ENCODE data around the gene TMPRSS6.

TMPRSS6 gene

GRCh38 chr22:37098976-37099591, 10.4 kb downstream of the TMPRSS6 start:
- Histone ChIP-seq H3K9me3 (no peaks in the 10 kb centered on the region), H3K36me3 (replicated peaks) (no peaks in the 10 kb centered on the region), H3K27me3 (ENCODE audit: low read depth) (peaks cover 46% of the 10 kb centered on the region), H3K4me3 (no peak overlapping the region), H3K4me1 (no peaks in the 10 kb centered on the region)
- DNase-seq (ENCODE audit: low spot score in 2 of 2) = no peak
- in situ Hi-C loops (cut with MboI; ENCODE audit: low sequenced_read_pairs) = no loop called here

GRCh38 chr22:37097346-37097745, 12.2 kb downstream of the TMPRSS6 start:
- in situ Hi-C loops (cut with MboI; ENCODE audit: low sequenced_read_pairs) = no loop called here
- Histone ChIP-seq H3K36me3 (replicated peaks) (no peaks in the 10 kb centered on the region), H3K4me3 (no peak overlapping the region), H3K4me1 (no peaks in the 10 kb centered on the region), H3K27me3 (ENCODE audit: low read depth) (peaks cover 34% of the 10 kb centered on the region), H3K9me3 (no peaks in the 10 kb centered on the region)
- DNase-seq (ENCODE audit: low spot score in 2 of 2) = no peak

- DNase-seq (ENCODE audit: low spot score in 2 of 2) = no peak
- Histone ChIP-seq H3K4me1 (no peaks in the 10 kb centered on the region), H3K27me3 (ENCODE audit: low read depth) (peaks cover 34% of the 10 kb centered on the region), H3K9me3 (no peaks in the 10 kb centered on the region), H3K36me3 (replicated peaks) (no peaks in the 10 kb centered on the region), H3K4me3 (no peak overlapping the region)
- in situ Hi-C loops (cut with MboI; ENCODE audit: low sequenced_read_pairs) = no loop called here
Observed at GRCh38 chr22:37095113-37095512, 14.4 kb downstream of the TMPRSS6 start.

GRCh38 chr22:37094239-37094638, 15.3 kb downstream of the TMPRSS6 start:
- in situ Hi-C loops (cut with MboI; ENCODE audit: low sequenced_read_pairs) = no loop called here
- Histone ChIP-seq H3K27me3 (ENCODE audit: low read depth) (peaks cover 34% of the 10 kb centered on the region), H3K4me1 (no peaks in the 10 kb centered on the region), H3K9me3 (no peaks in the 10 kb centered on the region), H3K36me3 (replicated peaks) (no peaks in the 10 kb centered on the region), H3K4me3 (no peak overlapping the region)
- no peak for DNase-seq (ENCODE audit: low spot score in 2 of 2)

GRCh38 chr22:37092997-37093396, 16.5 kb downstream of the TMPRSS6 start:
- no peak overlapping the region for H3K4me3 ChIP-seq
- in situ Hi-C loops (cut with MboI; ENCODE audit: low sequenced_read_pairs) = no loop called here

GRCh38 chr22:37091994-37092393, 17.5 kb downstream of the TMPRSS6 start:
- DNase-seq (ENCODE audit: low spot score in 2 of 2) = no peak
- Histone ChIP-seq H3K9me3 (no peaks in the 10 kb centered on the region), H3K4me3 (no peak overlapping the region), H3K27me3 (ENCODE audit: low read depth) (peaks cover 33% of the 10 kb centered on the region), H3K36me3 (replicated peaks) (no peaks in the 10 kb centered on the region), H3K4me1 (no peaks in the 10 kb centered on the region)
- in situ Hi-C loops (cut with MboI; ENCODE audit: low sequenced_read_pairs) = no loop called here

More at GRCh38 chr22:37092997-37093396, 16.5 kb downstream of the TMPRSS6 start:
- Histone ChIP-seq H3K27me3 (ENCODE audit: low read depth) (peaks cover 37% of the 10 kb centered on the region), H3K9me3 (no peaks in the 10 kb centered on the region), H3K36me3 (replicated peaks) (no peaks in the 10 kb centered on the region), H3K4me1 (no peaks in the 10 kb centered on the region)
- no peak for DNase-seq (ENCODE audit: low spot score in 2 of 2)

- no peak overlapping the region for H3K4me3 ChIP-seq
- no peak for DNase-seq (ENCODE audit: low spot score in 2 of 2)
- H3K4me1 ChIP-seq = no peaks in the 10 kb centered on the region
- H3K36me3 ChIP-seq (replicated peaks) = no peaks in the 10 kb centered on the region
- in situ Hi-C loops (cut with MboI; ENCODE audit: low sequenced_read_pairs) = no loop called here
- H3K9me3 ChIP-seq = no peaks in the 10 kb centered on the region
- H3K27me3 ChIP-seq (ENCODE audit: low read depth) = peaks cover 26% of the 10 kb centered on the region
Observed at GRCh38 chr22:37090920-37091695, 18.4 kb downstream of the TMPRSS6 start.

- in situ Hi-C loops (cut with MboI; ENCODE audit: low sequenced_read_pairs) = no loop called here
- no peaks in the 10 kb centered on the region for H3K36me3 ChIP-seq (replicated peaks)
- no peak for DNase-seq (ENCODE audit: low spot score in 2 of 2)
- peaks cover 11% of the 10 kb centered on the region for H3K27me3 ChIP-seq (ENCODE audit: low read depth)
- H3K9me3 ChIP-seq = no peaks in the 10 kb centered on the region
- no peak overlapping the region for H3K4me3 ChIP-seq
- H3K4me1 ChIP-seq = no peaks in the 10 kb centered on the region
Observed at GRCh38 chr22:37089434-37089833, 20.1 kb downstream of the TMPRSS6 start.

- H3K4me1 ChIP-seq = no peaks in the 10 kb centered on the region
- no peak for DNase-seq (ENCODE audit: low spot score in 2 of 2)
- no peaks in the 10 kb centered on the region for H3K9me3 ChIP-seq
- H3K36me3 ChIP-seq (replicated peaks) = no peaks in the 10 kb centered on the region
- peaks cover 5% of the 10 kb centered on the region for H3K27me3 ChIP-seq (ENCODE audit: low read depth)
- in situ Hi-C loops (cut with MboI; ENCODE audit: low sequenced_read_pairs) = no loop called here
- H3K4me3 ChIP-seq = no peak overlapping the region
Observed at GRCh38 chr22:37088750-37089408, 20.6 kb downstream of the TMPRSS6 start.

- Histone ChIP-seq H3K4me1 (no peaks in the 10 kb centered on the region), H3K27me3 (ENCODE audit: low read depth) (0 out of 2 replicates have a peak, but pooled peaks cover 3% of the 10 kb centered on the region), H3K9me3 (no peaks in the 10 kb centered on the region), H3K4me3 (no peak overlapping the region), H3K36me3 (replicated peaks) (no peaks in the 10 kb centered on the region)
- in situ Hi-C loops (cut with MboI; ENCODE audit: low sequenced_read_pairs) = no loop called here
- DNase-seq (ENCODE audit: low spot score in 2 of 2) = no peak
Observed at GRCh38 chr22:37088108-37088605, 21.4 kb downstream of the TMPRSS6 start.

- no peak for DNase-seq (ENCODE audit: low spot score in 2 of 2)
- H3K4me3 ChIP-seq = no peak overlapping the region
- no peaks in the 10 kb centered on the region for H3K36me3 ChIP-seq (replicated peaks)
- H3K27me3 ChIP-seq (ENCODE audit: low read depth) = 0 out of 2 replicates have a peak, but pooled peaks cover 3% of the 10 kb centered on the region
- in situ Hi-C loops (cut with MboI; ENCODE audit: low sequenced_read_pairs) = no loop called here
- H3K4me1 ChIP-seq = no peaks in the 10 kb centered on the region
- no peaks in the 10 kb centered on the region for H3K9me3 ChIP-seq
Observed at GRCh38 chr22:37086184-37086583, 23.3 kb downstream of the TMPRSS6 start.

GRCh38 chr22:37084385-37084784, 25.1 kb downstream of the TMPRSS6 start:
- no peak for DNase-seq (ENCODE audit: low spot score in 2 of 2)
- Histone ChIP-seq H3K27me3 (ENCODE audit: low read depth) (peaks cover 12% of the 10 kb centered on the region), H3K9me3 (no peaks in the 10 kb centered on the region), H3K4me3 (no peak overlapping the region), H3K4me1 (no peaks in the 10 kb centered on the region), H3K36me3 (replicated peaks) (no peaks in the 10 kb centered on the region)
- in situ Hi-C loops (cut with MboI; ENCODE audit: low sequenced_read_pairs) = no loop called here

- Histone ChIP-seq H3K36me3 (replicated peaks) (no peaks in the 10 kb centered on the region), H3K27me3 (ENCODE audit: low read depth) (peaks cover 15% of the 10 kb centered on the region), H3K4me1 (no peaks in the 10 kb centered on the region), H3K9me3 (no peaks in the 10 kb centered on the region), H3K4me3 (no peak overlapping the region)
- in situ Hi-C loops (cut with MboI; ENCODE audit: low sequenced_read_pairs) = no loop called here
- no peak for DNase-seq (ENCODE audit: low spot score in 2 of 2)
Observed at GRCh38 chr22:37083914-37084313, 25.6 kb downstream of the TMPRSS6 start.
